BE2C (cell line): ENCODE measurements around the gene GKAP1.
A peak's percentile ranks its signal among the peaks of the same experiment; 100 is the strongest.

Experiments used
- DNase-seq: peaks from one replicate; pipeline ENCODE4 v3.0.0-alpha.2; 2020
- H3K27me3 ChIP-seq: fragments of 250-450 bp; sonication (Bioruptor Pico); 2 replicates; pipeline ENCODE4 v1.5.1; 2020; ENCODE audit warnings: mild to moderate bottlenecking
- H3K36me3 ChIP-seq: fragments of 250-450 bp; sonication (Bioruptor Pico); 2 replicates; pipeline ENCODE4 v1.5.1; 2020; ENCODE audit warnings: mild to moderate bottlenecking
- H3K4me1 ChIP-seq: fragments of 250-450 bp; sonication (Bioruptor Pico); 2 replicates; pipeline ENCODE4 v1.5.1; 2020
- H3K4me3 ChIP-seq: 2 replicates; pipeline ENCODE4 v1.5.1; 2011; ENCODE audit warnings: low read depth, low read length
- H3K9me3 ChIP-seq: fragments of 250-450 bp; sonication (Bioruptor Pico); 2 replicates; pipeline ENCODE4 v1.5.1; 2020
- TF ChIP-seq, protein P1 (sequence below): IDR thresholded peaks from 2 replicates; pipeline ENCODE4 v1.5.1; 2012; ENCODE audit warnings: mild to moderate bottlenecking, low read depth, low read length

The GKAP1 gene

DNA sequence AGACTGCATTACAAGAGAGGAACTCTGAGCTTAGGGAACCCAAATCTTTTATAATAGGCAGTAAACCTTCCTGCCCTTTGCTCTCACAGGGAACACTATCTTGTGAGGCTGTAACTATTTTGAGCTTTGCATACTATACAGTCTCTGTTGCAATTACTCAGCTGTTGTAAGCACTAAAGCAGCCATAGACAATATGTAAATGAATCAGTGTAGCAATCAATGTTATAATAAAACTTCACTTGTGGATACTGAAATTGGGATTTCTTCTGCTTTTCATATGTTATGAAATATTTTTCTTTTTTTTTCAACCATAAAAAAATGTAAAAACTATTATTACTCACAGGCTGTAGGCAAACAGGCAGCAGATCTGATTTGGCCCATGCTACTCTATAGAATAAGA is 93.1 kb downstream of the GKAP1 start:
- Histone ChIP-seq H3K27me3 (no peaks in the 10 kb centered on the region), H3K36me3 (no peaks in the 10 kb centered on the region), H3K9me3 (no peaks in the 10 kb centered on the region), H3K4me3 (no peak overlapping the region), H3K4me1 (no peaks in the 10 kb centered on the region)
- DNase-seq = no peak
- TF ChIP-seq, protein P1, sequence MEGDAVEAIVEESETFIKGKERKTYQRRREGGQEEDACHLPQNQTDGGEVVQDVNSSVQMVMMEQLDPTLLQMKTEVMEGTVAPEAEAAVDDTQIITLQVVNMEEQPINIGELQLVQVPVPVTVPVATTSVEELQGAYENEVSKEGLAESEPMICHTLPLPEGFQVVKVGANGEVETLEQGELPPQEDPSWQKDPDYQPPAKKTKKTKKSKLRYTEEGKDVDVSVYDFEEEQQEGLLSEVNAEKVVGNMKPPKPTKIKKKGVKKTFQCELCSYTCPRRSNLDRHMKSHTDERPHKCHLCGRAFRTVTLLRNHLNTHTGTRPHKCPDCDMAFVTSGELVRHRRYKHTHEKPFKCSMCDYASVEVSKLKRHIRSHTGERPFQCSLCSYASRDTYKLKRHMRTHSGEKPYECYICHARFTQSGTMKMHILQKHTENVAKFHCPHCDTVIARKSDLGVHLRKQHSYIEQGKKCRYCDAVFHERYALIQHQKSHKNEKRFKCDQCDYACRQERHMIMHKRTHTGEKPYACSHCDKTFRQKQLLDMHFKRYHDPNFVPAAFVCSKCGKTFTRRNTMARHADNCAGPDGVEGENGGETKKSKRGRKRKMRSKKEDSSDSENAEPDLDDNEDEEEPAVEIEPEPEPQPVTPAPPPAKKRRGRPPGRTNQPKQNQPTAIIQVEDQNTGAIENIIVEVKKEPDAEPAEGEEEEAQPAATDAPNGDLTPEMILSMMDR = no peak

- no peak overlapping the region for H3K4me3 ChIP-seq
- DNase-seq = no peak
- TF ChIP-seq, protein P1 = no peak
- no peaks in the 10 kb centered on the region for H3K27me3 ChIP-seq
- H3K36me3 ChIP-seq = no peaks in the 10 kb centered on the region
- H3K9me3 ChIP-seq = no peaks in the 10 kb centered on the region
- no peaks in the 10 kb centered on the region for H3K4me1 ChIP-seq
Measured at GRCh38 chr9:83722726-83723495, 94.7 kb downstream of the GKAP1 start.

DNA sequence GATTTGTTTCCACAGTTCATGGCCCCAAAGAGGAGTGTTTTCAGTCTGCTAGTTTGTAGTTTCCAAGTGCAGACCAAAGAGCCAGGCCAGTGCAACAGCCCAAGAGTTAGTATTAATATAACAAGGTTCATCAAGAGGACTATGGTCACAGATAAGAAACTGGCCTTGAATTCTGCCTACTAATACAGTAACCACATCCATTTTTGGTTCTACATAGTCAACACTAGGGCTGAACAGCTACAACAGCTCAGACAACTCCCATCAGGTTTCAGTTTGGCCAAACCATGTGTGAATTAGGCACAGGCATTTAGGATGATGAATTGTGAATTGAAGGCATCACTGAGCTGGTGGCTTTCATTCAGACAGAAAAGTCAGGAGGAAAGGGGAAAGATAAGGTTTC is 96.1 kb downstream of the GKAP1 start:
- no peaks in the 10 kb centered on the region for H3K27me3 ChIP-seq
- no peaks in the 10 kb centered on the region for H3K36me3 ChIP-seq
- TF ChIP-seq, protein P1 = no peak
- H3K4me1 ChIP-seq = no peaks in the 10 kb centered on the region
- no peaks in the 10 kb centered on the region for H3K9me3 ChIP-seq
- no peak for DNase-seq
- H3K4me3 ChIP-seq = no peak overlapping the region

GRCh38 chr9:83715794-83716193 is 101.8 kb downstream of the GKAP1 start:
- TF ChIP-seq, protein P1 = no peak
- H3K4me1 ChIP-seq = no peaks in the 10 kb centered on the region
- no peak for DNase-seq
- no peaks in the 10 kb centered on the region for H3K9me3 ChIP-seq
- H3K4me3 ChIP-seq = no peak overlapping the region
- no peaks in the 10 kb centered on the region for H3K27me3 ChIP-seq
- H3K36me3 ChIP-seq = no peaks in the 10 kb centered on the region

DNA sequence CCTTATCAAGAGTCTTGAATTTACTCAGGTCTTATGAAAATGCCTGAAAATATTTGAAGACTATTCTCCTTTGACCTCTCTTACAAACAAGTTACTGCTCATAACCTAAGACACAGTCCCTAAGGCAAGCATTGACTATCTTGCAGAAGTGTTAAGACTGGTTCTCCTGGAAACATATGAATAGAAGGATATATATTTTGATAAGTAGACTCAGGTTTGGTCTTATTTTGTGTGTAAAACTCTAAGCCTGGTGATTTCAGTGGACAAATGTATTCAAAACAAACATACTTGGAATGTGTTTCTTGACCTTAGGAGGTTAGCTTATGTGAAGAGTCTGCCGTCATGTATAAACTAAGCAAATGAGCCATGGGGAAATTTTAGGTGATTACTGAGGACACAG is 102.3 kb downstream of the GKAP1 start:
- DNase-seq = no peak
- H3K4me1 ChIP-seq = no peaks in the 10 kb centered on the region
- no peaks in the 10 kb centered on the region for H3K9me3 ChIP-seq
- H3K27me3 ChIP-seq = no peaks in the 10 kb centered on the region
- no peak overlapping the region for H3K4me3 ChIP-seq
- no peaks in the 10 kb centered on the region for H3K36me3 ChIP-seq
- TF ChIP-seq, protein P1 = no peak

DNA sequence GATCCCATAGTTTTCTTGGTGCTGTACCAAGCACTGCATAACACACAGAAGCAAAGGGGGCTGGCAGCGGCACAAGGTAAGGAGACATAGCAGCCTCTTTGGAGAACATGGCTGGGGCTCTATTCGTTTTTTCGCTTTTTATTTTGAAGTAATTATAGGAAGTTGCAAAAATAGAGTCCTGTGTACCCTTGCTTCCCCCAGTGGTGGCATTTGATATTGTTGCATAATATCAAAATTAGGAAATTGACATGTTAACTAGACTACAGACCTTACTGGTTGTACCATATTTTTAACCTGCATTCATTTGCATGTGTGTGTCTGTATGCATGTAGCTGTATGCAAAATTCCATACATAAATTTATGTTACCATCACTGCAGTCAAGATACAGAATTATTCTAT is 103.2 kb downstream of the GKAP1 start:
- H3K9me3 ChIP-seq = no peaks in the 10 kb centered on the region
- H3K27me3 ChIP-seq = no peaks in the 10 kb centered on the region
- H3K4me3 ChIP-seq = no peak overlapping the region
- no peaks in the 10 kb centered on the region for H3K36me3 ChIP-seq
- TF ChIP-seq, protein P1 = peak; percentile 38
- DNase-seq = no peak
- H3K4me1 ChIP-seq = no peaks in the 10 kb centered on the region
